ENCODE data around the gene NDST1.

Gene NDST1

GRCh38 chr5:150521522-150521817 lies 13.5 kb downstream of the NDST1 start:
- in situ Hi-C loops (cut with HindIII; ENCODE audit: low sequenced_read_pairs), result no loop called here

- in situ Hi-C loops (cut with HindIII; ENCODE audit: low sequenced_read_pairs), result no loop called here
These were observed 14.1 kb downstream of the NDST1 start for GRCh38 chr5:150521939-150522503.

GRCh38 chr5:150522504-150523414 lies 14.8 kb downstream of the NDST1 start:
- in situ Hi-C loops (cut with HindIII; ENCODE audit: low sequenced_read_pairs), result no loop called here

GRCh38 chr5:150523472-150524350 lies 15.8 kb downstream of the NDST1 start:
- in situ Hi-C loops (cut with HindIII; ENCODE audit: low sequenced_read_pairs), result no loop called here

- in situ Hi-C loops (cut with HindIII; ENCODE audit: low sequenced_read_pairs), result no loop called here
These were observed 17.2 kb downstream of the NDST1 start for GRCh38 chr5:150525163-150525562.

- in situ Hi-C loops (cut with HindIII; ENCODE audit: low sequenced_read_pairs), result no loop called here
These were observed 17.9 kb downstream of the NDST1 start for GRCh38 chr5:150525781-150526180.

- in situ Hi-C loops (cut with HindIII; ENCODE audit: low sequenced_read_pairs), result no loop called here
These were observed 19.1 kb downstream of the NDST1 start for GRCh38 chr5:150527038-150527437.

GRCh38 chr5:150527808-150528207 lies 19.9 kb downstream of the NDST1 start:
- in situ Hi-C loops (cut with HindIII; ENCODE audit: low sequenced_read_pairs), result no loop called here

GRCh38 chr5:150528924-150529546 lies 21.1 kb downstream of the NDST1 start:
- in situ Hi-C loops (cut with HindIII; ENCODE audit: low sequenced_read_pairs), result no loop called here

GRCh38 chr5:150529555-150529954 lies 21.6 kb downstream of the NDST1 start:
- in situ Hi-C loops (cut with HindIII; ENCODE audit: low sequenced_read_pairs), result no loop called here

- in situ Hi-C loops (cut with HindIII; ENCODE audit: low sequenced_read_pairs), result no loop called here
These were observed 22.5 kb downstream of the NDST1 start for GRCh38 chr5:150530423-150530822.

- in situ Hi-C loops (cut with HindIII; ENCODE audit: low sequenced_read_pairs), result no loop called here
These were observed 23.1 kb downstream of the NDST1 start for GRCh38 chr5:150530951-150531588.

- in situ Hi-C loops (cut with HindIII; ENCODE audit: low sequenced_read_pairs), result no loop called here
These were observed 23.8 kb downstream of the NDST1 start for GRCh38 chr5:150531686-150532085.

- in situ Hi-C loops (cut with HindIII; ENCODE audit: low sequenced_read_pairs), result no loop called here
These were observed 24.2 kb downstream of the NDST1 start for GRCh38 chr5:150532151-150532550.

- in situ Hi-C loops (cut with HindIII; ENCODE audit: low sequenced_read_pairs), result no loop called here
These were observed 25.1 kb downstream of the NDST1 start for GRCh38 chr5:150532996-150533395.

GRCh38 chr5:150534811-150535210 lies 26.9 kb downstream of the NDST1 start:
- in situ Hi-C loops (cut with HindIII; ENCODE audit: low sequenced_read_pairs), result no loop called here

GRCh38 chr5:150535611-150536010 lies 27.7 kb downstream of the NDST1 start:
- in situ Hi-C loops (cut with HindIII; ENCODE audit: low sequenced_read_pairs), result no loop called here

- in situ Hi-C loops (cut with HindIII; ENCODE audit: low sequenced_read_pairs), result no loop called here
These were observed 30.3 kb downstream of the NDST1 start for GRCh38 chr5:150538007-150538917.

- in situ Hi-C loops (cut with HindIII; ENCODE audit: low sequenced_read_pairs), result no loop called here
These were observed 31.3 kb downstream of the NDST1 start for GRCh38 chr5:150539206-150539605.

- in situ Hi-C loops (cut with HindIII; ENCODE audit: low sequenced_read_pairs), result no loop called here
These were observed 32.1 kb downstream of the NDST1 start for GRCh38 chr5:150540042-150540441.

Measured in DLD1 (cell line).